Nephron progenitor cell (in vitro differentiated cells): ENCODE data around the gene IFNAR2.
A peak's percentile ranks its signal among the peaks of the same experiment; 100 is the strongest.

Source experiments
- DNase-seq: peaks from one replicate; pipeline ENCODE4 v3.0.0; 2021
- H3K27ac Mint-ChIP-seq: 2 replicates; pipeline ENCODE4 v1.8.0; 2021; ENCODE audit warnings: mild to moderate bottlenecking, moderate library complexity, mixed read lengths
- H3K27me3 Mint-ChIP-seq: 2 replicates; pipeline ENCODE4 v1.8.0; 2021; ENCODE audit warnings: mild to moderate bottlenecking, low read depth, mixed read lengths; ENCODE audit not compliant: poor library complexity
- H3K36me3 Mint-ChIP-seq: 2 replicates; pipeline ENCODE4 v1.8.0; 2021; ENCODE audit warnings: low read depth, mixed read lengths
- H3K4me1 Mint-ChIP-seq: 2 replicates; pipeline ENCODE4 v1.8.0; 2021; ENCODE audit warnings: mixed read lengths
- H3K4me3 Mint-ChIP-seq: 2 replicates; pipeline ENCODE4 v1.8.0; 2021; ENCODE audit warnings: mild to moderate bottlenecking, moderate library complexity, mixed read lengths
- H3K9me3 Mint-ChIP-seq: 2 replicates; pipeline ENCODE4 v1.8.0; 2021; ENCODE audit warnings: mild to moderate bottlenecking, moderate library complexity, mixed read lengths
- TF ChIP-seq, protein P1 (sequence below): fragments of 200-600 bp; sonication (generic); IDR thresholded peaks from 2 replicates; pipeline ENCODE4 v1.5.0; 2021; ENCODE audit warnings: antibody characterized with exemption

Gene IFNAR2

GRCh38 chr21:33231526-33231925 is 1.8 kb downstream of the IFNAR2 start:
- DNase-seq = no peak
- TF ChIP-seq, protein P1, sequence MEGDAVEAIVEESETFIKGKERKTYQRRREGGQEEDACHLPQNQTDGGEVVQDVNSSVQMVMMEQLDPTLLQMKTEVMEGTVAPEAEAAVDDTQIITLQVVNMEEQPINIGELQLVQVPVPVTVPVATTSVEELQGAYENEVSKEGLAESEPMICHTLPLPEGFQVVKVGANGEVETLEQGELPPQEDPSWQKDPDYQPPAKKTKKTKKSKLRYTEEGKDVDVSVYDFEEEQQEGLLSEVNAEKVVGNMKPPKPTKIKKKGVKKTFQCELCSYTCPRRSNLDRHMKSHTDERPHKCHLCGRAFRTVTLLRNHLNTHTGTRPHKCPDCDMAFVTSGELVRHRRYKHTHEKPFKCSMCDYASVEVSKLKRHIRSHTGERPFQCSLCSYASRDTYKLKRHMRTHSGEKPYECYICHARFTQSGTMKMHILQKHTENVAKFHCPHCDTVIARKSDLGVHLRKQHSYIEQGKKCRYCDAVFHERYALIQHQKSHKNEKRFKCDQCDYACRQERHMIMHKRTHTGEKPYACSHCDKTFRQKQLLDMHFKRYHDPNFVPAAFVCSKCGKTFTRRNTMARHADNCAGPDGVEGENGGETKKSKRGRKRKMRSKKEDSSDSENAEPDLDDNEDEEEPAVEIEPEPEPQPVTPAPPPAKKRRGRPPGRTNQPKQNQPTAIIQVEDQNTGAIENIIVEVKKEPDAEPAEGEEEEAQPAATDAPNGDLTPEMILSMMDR = no peak
- H3K27ac Mint-ChIP-seq = no peak overlapping the region
- H3K9me3 Mint-ChIP-seq = peaks cover 10% of the 10 kb centered on the region
- peaks cover 15% of the 10 kb centered on the region for H3K4me1 Mint-ChIP-seq
- H3K4me3 Mint-ChIP-seq = peak overlapping the region; percentile 86
- H3K27me3 Mint-ChIP-seq = peaks cover 6% of the 10 kb centered on the region
- H3K36me3 Mint-ChIP-seq = peaks cover 19% of the 10 kb centered on the region

DNA sequence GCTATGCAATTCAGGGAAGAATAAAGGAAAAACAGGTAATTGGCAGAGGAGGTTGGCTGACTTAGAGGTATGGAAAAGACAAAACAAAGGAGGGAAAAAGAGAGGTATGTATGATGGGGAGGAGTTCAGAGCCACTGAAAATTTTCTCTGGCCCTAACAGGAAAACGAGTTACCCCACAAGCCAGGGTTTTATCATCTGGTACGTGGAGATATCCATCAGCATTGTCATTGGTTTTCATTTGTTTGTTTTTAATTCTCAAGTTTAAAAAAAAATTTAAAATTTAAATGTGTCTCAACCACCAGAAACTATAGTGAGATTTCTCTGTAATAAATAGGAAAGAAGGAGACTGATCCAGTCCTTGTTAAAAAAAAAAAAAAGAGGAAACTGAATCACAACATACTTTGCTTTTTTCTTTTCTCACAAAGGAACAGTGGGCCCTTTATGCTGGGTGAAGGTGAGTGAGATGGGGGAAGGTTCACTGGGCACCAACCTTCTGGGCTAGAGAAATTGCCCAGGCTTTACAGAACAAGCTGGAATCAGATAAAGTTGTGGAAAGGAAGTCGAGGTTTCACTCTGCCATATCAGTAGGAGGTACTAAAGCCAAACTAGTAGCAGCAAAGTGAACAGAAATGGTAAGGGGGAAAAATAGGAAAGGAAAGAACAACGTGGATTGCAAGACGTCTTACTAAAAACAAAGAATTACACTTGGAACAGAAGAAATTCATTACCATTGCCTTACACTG is 2.7 kb downstream of the IFNAR2 start:
- peaks cover 28% of the 10 kb centered on the region for H3K36me3 Mint-ChIP-seq
- H3K27me3 Mint-ChIP-seq = peaks cover 6% of the 10 kb centered on the region
- no peak for DNase-seq
- peaks cover 15% of the 10 kb centered on the region for H3K4me1 Mint-ChIP-seq
- TF ChIP-seq, protein P1 = no peak
- peaks cover 15% of the 10 kb centered on the region for H3K9me3 Mint-ChIP-seq
- H3K27ac Mint-ChIP-seq = no peak overlapping the region
- H3K4me3 Mint-ChIP-seq = no peak overlapping the region

DNA sequence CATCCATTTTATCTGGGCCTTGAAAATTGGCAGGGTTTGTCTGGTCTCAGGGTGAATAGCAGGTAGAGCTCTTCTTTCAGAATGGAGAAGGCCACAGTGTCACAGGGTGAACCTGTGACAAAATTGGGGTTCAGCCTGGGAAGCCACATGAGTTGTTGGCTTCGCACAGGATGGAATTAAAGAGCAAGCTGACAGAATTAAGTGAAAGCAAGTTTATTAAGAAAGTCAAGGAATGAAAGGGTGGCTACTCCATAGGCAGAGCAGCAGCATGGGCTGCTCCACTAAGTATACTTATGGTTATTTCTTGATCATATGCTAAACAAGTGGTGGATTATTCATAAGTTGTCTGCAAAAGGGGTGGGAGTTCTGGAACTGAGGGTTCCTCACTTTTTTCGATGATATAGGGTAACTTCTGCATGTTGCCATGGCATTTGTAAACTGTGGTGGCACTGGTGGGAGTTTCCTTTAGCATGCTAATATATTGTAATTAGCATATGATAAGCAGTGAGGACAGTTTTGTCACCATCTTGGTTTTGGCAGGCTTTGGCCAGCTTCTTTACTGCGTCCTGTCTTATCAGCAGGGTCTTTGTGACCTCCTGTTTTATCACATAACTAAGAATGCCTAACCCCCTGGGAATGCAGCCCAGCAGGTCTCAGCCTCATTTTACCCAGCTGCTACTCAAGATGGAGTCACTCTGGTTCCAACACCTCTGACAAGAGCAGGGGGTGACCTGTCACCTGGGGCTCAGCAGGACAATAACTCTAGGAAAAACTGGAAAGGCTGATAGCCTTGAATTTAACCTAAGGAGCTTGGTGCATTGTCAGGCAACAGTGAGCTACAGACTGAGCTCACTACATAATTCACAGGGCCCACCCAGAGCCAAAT is 5.1 kb downstream of the IFNAR2 start:
- Mint-ChIP-seq H3K36me3 (peaks cover 47% of the 10 kb centered on the region), H3K27me3 (peaks cover 6% of the 10 kb centered on the region), H3K4me3 (no peak overlapping the region), H3K4me1 (peaks cover 8% of the 10 kb centered on the region), H3K9me3 (peaks cover 35% of the 10 kb centered on the region), H3K27ac (no peak overlapping the region)
- no peak for DNase-seq
- TF ChIP-seq, protein P1 = no peak

GRCh38 chr21:33236013-33236686 is 6.4 kb downstream of the IFNAR2 start:
- TF ChIP-seq, protein P1 = no peak
- DNase-seq = no peak
- Mint-ChIP-seq H3K9me3 (peaks cover 39% of the 10 kb centered on the region), H3K27me3 (peaks cover 6% of the 10 kb centered on the region), H3K4me1 (peaks cover 8% of the 10 kb centered on the region), H3K4me3 (no peak overlapping the region), H3K27ac (no peak overlapping the region), H3K36me3 (peaks cover 56% of the 10 kb centered on the region)

DNA sequence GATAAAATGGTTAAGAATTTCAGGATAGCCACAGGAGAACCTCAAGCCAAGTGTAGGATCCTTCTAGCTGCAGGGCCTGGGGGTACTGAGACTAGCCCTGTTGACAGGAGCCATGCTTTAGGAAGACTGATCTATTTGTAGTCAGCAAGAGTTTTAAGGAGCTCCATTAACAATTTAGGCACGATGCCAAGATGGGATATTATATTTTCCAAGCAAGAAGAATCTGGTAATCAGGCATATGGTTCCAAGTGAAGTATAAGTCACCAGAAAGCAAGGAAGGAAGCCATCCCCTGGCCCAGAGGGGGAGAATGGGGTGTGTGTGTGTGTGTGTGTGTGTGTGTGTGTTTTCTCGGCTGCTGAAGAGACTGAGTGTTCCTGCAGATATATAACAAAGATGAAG is 7.0 kb downstream of the IFNAR2 start:
- peaks cover 62% of the 10 kb centered on the region for H3K36me3 Mint-ChIP-seq
- H3K9me3 Mint-ChIP-seq = peaks cover 39% of the 10 kb centered on the region
- H3K4me3 Mint-ChIP-seq = no peak overlapping the region
- H3K4me1 Mint-ChIP-seq = peaks cover 5% of the 10 kb centered on the region
- TF ChIP-seq, protein P1 = no peak
- H3K27ac Mint-ChIP-seq = no peak overlapping the region
- DNase-seq = no peak
- peaks cover 6% of the 10 kb centered on the region for H3K27me3 Mint-ChIP-seq
